GM21528 (cell line): ENCODE measurements around the gene MED14.

Experiments
- ATAC-seq: cut with Tn5 transposase; IDR thresholded peaks from one replicate; pipeline ENCODE4 v1.9.1; 2021; ENCODE audit warnings: mild to moderate bottlenecking, moderate library complexity; ENCODE audit not compliant: unreplicated experiment, low FRiP score

The MED14 gene

GRCh38 chrX:40617566-40617965 lies 117.8 kb downstream of the MED14 start:
- no peak for ATAC-seq

GRCh38 chrX:40615976-40616375 lies 119.4 kb downstream of the MED14 start:
- ATAC-seq = no peak

GRCh38 chrX:40612511-40612910 lies 122.8 kb downstream of the MED14 start:
- ATAC-seq = no peak

- no peak for ATAC-seq
These were observed 128.0 kb downstream of the MED14 start for GRCh38 chrX:40607381-40607780.

- ATAC-seq = no peak
These were observed 131.9 kb downstream of the MED14 start for GRCh38 chrX:40603446-40603845.
